GM12878 (cell line): ENCODE measurements around the gene IQGAP2. TPM values are rescaled to one million over a fixed set of nuclear protein-coding genes. Genes with fewer than 3 reads are reported as not detected.
A peak's percentile ranks its signal among the peaks of the same experiment; 100 is the strongest.

Source experiments
- ATAC-seq: fragments of 200-7000 bp; cut with Tn5 transposase; 3 replicates; pipeline ENCODE4 v1.9.1; 2020; ENCODE audit warnings: mild to moderate bottlenecking, moderate library complexity
- BruUV-seq: library from RNA; stranded (reverse); fragments of 400-500 nt; replicated peaks from 2 replicates; lab custom pipeline; 2021; lab: Mats Ljungman, UMichigan
- CTCF ChIA-PET: fragments of 300-600 bp; sonication (Branson Sonifier 250); formaldehyde crosslinking; extraction: SDS; loops from one replicate; lab custom pipeline; 2021; ENCODE audit warnings: inconsistent platforms; lab: Yijun Ruan, JAX
- POLR2A ChIA-PET: fragments of 350-600 bp; formaldehyde crosslinking; extraction: SDS; loops from one replicate; lab custom pipeline; 2021; ENCODE audit warnings: inconsistent platforms; lab: Charles Lee
- RAD21 ChIA-PET: fragments of 300-600 bp; sonication (Branson Sonifier 250); formaldehyde crosslinking; loops from one replicate; lab custom pipeline; 2023; ENCODE audit warnings: antibody characterized with exemption; ENCODE audit not compliant: unreplicated experiment; lab: Charles Lee
- SMC1A ChIA-PET: fragments of 300-600 bp; sonication (Branson Sonifier 250); formaldehyde crosslinking; loops from one replicate; lab custom pipeline; 2023; ENCODE audit not compliant: unreplicated experiment, uncharacterized antibody; lab: Charles Lee
- DNase-seq: peaks from one replicate; pipeline ENCODE4 v3.0.0-alpha.2; 2011; ENCODE audit warnings: low read depth, low spot score
- FAIRE-seq: peaks from 3 replicates; lab custom pipeline; 2011; peaks lifted over from hg19 to GRCh38; lab: Jason Lieb, UNC
- H2AFZ ChIP-seq: 2 replicates; pipeline ENCODE4 v1.6.0; 2011; ENCODE audit warnings: low read depth, low read length, control low read depth; ENCODE audit not compliant: control insufficient read depth
- H3K27ac ChIP-seq: 2 replicates; pipeline ENCODE4 v1.5.1; 2011; ENCODE audit warnings: control low read depth; ENCODE audit not compliant: control insufficient read depth, insufficient read depth
- H3K27me3 ChIP-seq, 2 experiments: replicated peaks in 1 of 2; 2 replicates each; pipeline versions ENCODE4 v1.6.0 to v1.6.1; 2011; ENCODE audit warnings: low read length in 1 of 2; ENCODE audit not compliant: control insufficient read depth in 2 of 2, insufficient read depth in 2 of 2
- H3K36me3 ChIP-seq, 2 experiments: 2 replicates each; pipeline ENCODE4 v1.5.1; 2011; ENCODE audit warnings: low read length in 1 of 2; ENCODE audit not compliant: control insufficient read depth in 2 of 2, insufficient read depth in 2 of 2
- H3K4me1 ChIP-seq: 2 replicates; pipeline ENCODE4 v1.6.1; 2011; ENCODE audit warnings: mild to moderate bottlenecking, low read length, moderate library complexity, mixed read lengths; ENCODE audit not compliant: control insufficient read depth, insufficient read depth
- H3K4me2 ChIP-seq: 2 replicates; pipeline ENCODE4 v1.6.0; 2011; ENCODE audit warnings: control low read depth; ENCODE audit not compliant: control insufficient read depth, insufficient read depth
- H3K4me3 ChIP-seq: fragments of 200-600 bp; sonication (generic); 2 replicates; pipeline ENCODE4 v1.5.1; 2016
- H3K79me2 ChIP-seq: 2 replicates; pipeline ENCODE4 v1.6.0; 2011; ENCODE audit warnings: low read length; ENCODE audit not compliant: control insufficient read depth, insufficient read depth
- H3K9ac ChIP-seq: 2 replicates; pipeline ENCODE4 v1.8.0; 2011; ENCODE audit warnings: low read length, control low read depth, mixed read lengths; ENCODE audit not compliant: control insufficient read depth, insufficient read depth
- H3K9me3 ChIP-seq: replicated peaks from 3 replicates; pipeline ENCODE4 v1.5.1; 2011; ENCODE audit warnings: mild to moderate bottlenecking, low read length; ENCODE audit not compliant: control insufficient read depth, insufficient read depth
- H4K20me1 ChIP-seq: 2 replicates; pipeline ENCODE4 v1.6.0; 2011; ENCODE audit not compliant: control insufficient read depth, insufficient read depth
- EP300 ChIP-seq, 2 experiments: fragments of 150-350 bp in 1 of 2; IDR thresholded peaks; 2 replicates each; pipeline ENCODE4 v1.6.1; 2011 to 2012; ENCODE audit warnings: low read depth in 2 of 2, low read length in 2 of 2, borderline replicate concordance in 1 of 2, improper control_type of control experiment in 1 of 2, inconsistent platforms in 1 of 2; ENCODE audit not compliant: control insufficient read depth in 1 of 2
- GABPA ChIP-seq: IDR thresholded peaks from 2 replicates; pipeline ENCODE4 v1.6.1; 2014; ENCODE audit warnings: antibody characterized with exemption, low read depth, mild to moderate bottlenecking, inconsistent platforms
- NFYA ChIP-seq: IDR thresholded peaks from 2 replicates; pipeline ENCODE4 v1.6.1; 2011; ENCODE audit warnings: low read depth, mild to moderate bottlenecking, low read length, improper control_type of control experiment, borderline replicate concordance
- RELA ChIP-seq: fragments of 450-650 bp; IDR thresholded peaks from 2 replicates; pipeline ENCODE4 v1.8.0; 2014; ENCODE audit warnings: borderline replicate concordance; ENCODE audit not compliant: partially characterized antibody
- RELB ChIP-seq: fragments of 450-650 bp; IDR thresholded peaks from 2 replicates; pipeline ENCODE4 v1.6.1; 2017; ENCODE audit warnings: low read depth, mild to moderate bottlenecking, moderate library complexity
- SPI1 ChIP-seq: IDR thresholded peaks from 2 replicates; pipeline ENCODE4 v1.6.1; 2011; ENCODE audit warnings: low read depth, mild to moderate bottlenecking, low read length, moderate library complexity, borderline replicate concordance; ENCODE audit not compliant: insufficient read depth
- WGBS: methylation state at CpG from one replicate; pipeline ENCODE4 v1.1.6; 2016; ENCODE audit warnings: low lambda C conversion rate; ENCODE audit not compliant: insufficient replicate concordance, insufficient coverage; ENCODE audit errors: missing lambda C conversion rate; 5-methylcytosine and 5-hydroxymethylcytosine counted together
- in situ Hi-C: fragments of 300-500 bp; cut with MboI; formaldehyde crosslinking; loops from 9 replicates; pipeline ENCODE4 v1.14.3; 2018; ENCODE audit warnings: mixed read lengths
- intact Hi-C: fragments of 100-400 bp; cut with micrococcal nuclease; formaldehyde crosslinking; loops from one replicate; pipeline ENCODE4 v1.14.2; 2022; ENCODE audit not compliant: unreplicated experiment
- polyA plus RNA-seq, 11 experiments: library from polyadenylated mRNA; depleted of rRNA in 4 of 11; unstranded in 6 of 11; stranded (reverse) in 5 of 11; fragments of >200 nt; fragmentation: Nextera tagmentation in 4 of 11; fragmentation: Illumina TruSeq in 1 of 11; extraction: Ambion mirVana in 4 of 11; extraction: Trizol in 1 of 11; gene quantifications; 1 replicate in 1 of 11; 2 replicates in 10 of 11; pipeline versions ENCODE4 v1.2.1 to v1.2.3, GENCODE V29; 2011 to 2016; ENCODE audit warnings: inconsistent platforms in 2 of 11, missing spikeins in 2 of 11, low read depth in 1 of 11
- total RNA-seq, 4 experiments: library from RNA; depleted of rRNA in 3 of 4; stranded (reverse); fragments of >200 nt in 3 of 4; fragmentation: Illumina TruSeq in 1 of 4; extraction: Trizol in 1 of 4; gene quantifications; 2 replicates each; pipeline versions ENCODE4 v1.2.1 to v1.2.3, GENCODE V29; 2013 to 2021

The IQGAP2 gene
- total and polyA plus RNA-seq, 10 of the 15 experiments (the other 5 are each of a cell fraction or from before 2014, with no cell fraction given) = 14.5 to 41.4 (median 21.8) TPM

DNA sequence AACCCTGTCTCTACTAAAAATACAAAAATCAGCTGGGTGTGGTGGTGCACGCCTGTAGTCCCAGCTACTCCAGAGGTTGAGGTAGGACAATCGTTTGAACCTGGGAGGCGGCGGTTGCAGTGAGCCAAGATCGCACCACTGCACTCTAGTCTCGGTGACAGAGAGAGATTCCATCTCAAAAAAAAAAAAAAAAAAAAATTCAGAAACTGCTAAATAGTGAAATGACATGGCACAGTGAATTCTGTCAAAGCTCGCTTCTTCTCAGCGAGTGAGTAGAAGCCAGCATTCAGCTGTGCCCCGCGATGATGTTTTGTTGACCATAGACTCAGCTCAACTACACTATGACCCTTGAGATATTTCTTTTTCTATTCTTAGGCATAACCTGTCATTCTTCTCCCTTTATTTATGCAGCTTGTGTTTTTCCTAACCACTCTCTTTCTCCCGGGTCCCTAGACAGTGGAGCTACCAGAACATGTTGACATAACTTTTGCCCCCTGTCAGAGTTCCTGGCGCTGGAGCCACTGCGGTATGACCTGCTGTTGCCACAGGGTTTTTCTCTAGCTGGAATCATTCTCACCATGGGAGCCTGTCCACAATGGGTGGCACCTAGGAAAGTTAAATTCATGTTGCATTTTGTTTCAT, 13.5 kb upstream of the IQGAP2 start (continued):
- TF ChIP-seq RELB (no peak), GABPA (no peak), RELA (no peak), EP300 (IDR thresholded peaks at IDR 0.05; ENCODE audit: borderline replicate concordance in 1 of 2, control insufficient read depth in 1 of 2, low read depth in 2 of 2, low read length in 2 of 2) (no peak)
- TF ChIP-seq, all 136 proteins: peak for 0

DNA sequence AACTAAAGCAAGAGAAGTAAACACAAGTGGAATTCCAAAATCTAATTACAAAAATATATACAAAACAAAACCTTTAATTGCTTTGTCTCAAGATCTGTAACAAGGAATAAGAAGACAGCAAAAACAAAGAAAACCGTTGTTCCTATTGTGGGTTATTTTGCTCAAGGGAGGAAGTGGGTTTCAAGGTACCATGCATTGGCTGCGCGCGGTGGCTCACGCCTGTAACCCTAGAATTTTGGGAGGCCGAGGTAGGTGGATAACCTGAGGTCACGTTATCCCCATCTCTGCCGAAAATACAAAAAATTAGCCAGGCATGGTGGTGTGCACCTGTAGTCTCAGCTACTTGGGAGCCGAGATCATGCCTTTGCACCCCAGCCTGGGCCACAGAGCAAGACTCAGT, 12.1 kb upstream of the IQGAP2 start:
- no TSS peak for BruUV-seq
- ChIA-PET POLR2A (no interaction called here), SMC1A (no interaction called here), CTCF (no interaction called here), RAD21 (no interaction called here)
- in situ Hi-C loops = no loop called here
- H2AFZ ChIP-seq = peak overlapping the region; percentile 29; the same call in 1 of the 2 replicates
- intact Hi-C loops = no loop called here
- TF ChIP-seq SPI1 (peak; percentile 35; the same call in 1 of the 2 replicates), NFYA (no peak)
- H3K27me3 ChIP-seq = no peaks in the 10 kb centered on the region
- H3K79me2 ChIP-seq = no peaks in the 10 kb centered on the region
- H3K9ac ChIP-seq = no peak overlapping the region
- no peaks in the 10 kb centered on the region for H4K20me1 ChIP-seq
- H3K9me3 ChIP-seq = no peaks in the 10 kb centered on the region
- 56% methylated on average over 9 of the region's 9 CpGs for WGBS
- H3K4me3 ChIP-seq = no peak overlapping the region
- H3K27ac ChIP-seq = no peak overlapping the region
- no peaks in the 10 kb centered on the region for H3K36me3 ChIP-seq
- H3K4me2 ChIP-seq = no peak overlapping the region
- no peaks in the 10 kb centered on the region for H3K4me1 ChIP-seq
- ATAC-seq (no peak), FAIRE-seq (peak; percentile 23), DNase-seq (no peak)
